Endothelial cell (in vitro differentiated cells): Measurements from ENCODE around the gene ATP6AP1. TPM values are rescaled to one million over a fixed set of nuclear protein-coding genes. Genes with fewer than 3 reads are reported as not detected.

Experiments used
- DNase-seq: peaks from one replicate; pipeline ENCODE4 v3.0.0; 2021; ENCODE audit warnings: low spot score
- H3K27ac Mint-ChIP-seq: one replicate; pipeline ENCODE4 v1.8.0; 2021; ENCODE audit warnings: mixed read lengths, inconsistent platforms; ENCODE audit not compliant: unreplicated experiment
- H3K27me3 Mint-ChIP-seq: one replicate; pipeline ENCODE4 v1.8.0; 2021; ENCODE audit warnings: mild to moderate bottlenecking, moderate library complexity, mixed read lengths, inconsistent platforms; ENCODE audit not compliant: unreplicated experiment
- H3K36me3 Mint-ChIP-seq: one replicate; pipeline ENCODE4 v1.8.0; 2021; ENCODE audit warnings: mild to moderate bottlenecking, low read depth, mixed read lengths, inconsistent platforms; ENCODE audit not compliant: unreplicated experiment
- H3K4me1 Mint-ChIP-seq: one replicate; pipeline ENCODE4 v1.8.0; 2021; ENCODE audit warnings: mild to moderate bottlenecking, mixed read lengths, inconsistent platforms; ENCODE audit not compliant: unreplicated experiment
- H3K4me3 Mint-ChIP-seq: one replicate; pipeline ENCODE4 v1.8.0; 2021; ENCODE audit warnings: mild to moderate bottlenecking, mixed read lengths, inconsistent platforms; ENCODE audit not compliant: unreplicated experiment
- H3K9me3 Mint-ChIP-seq: one replicate; pipeline ENCODE4 v1.8.0; 2021; ENCODE audit warnings: mixed read lengths, inconsistent platforms; ENCODE audit not compliant: unreplicated experiment
- total RNA-seq: library from RNA; stranded (reverse); fragmentation: NEBNext Ultra II Directional; extraction: Animal tissue kit (Norgen Biotek cat#: 25700); gene quantifications from one replicate; pipeline ENCODE4 v1.2.1, GENCODE V29; 2021; ENCODE audit not compliant: unreplicated experiment
- TF ChIP-seq, protein P1 (sequence below): fragments of 200-600 bp; sonication (generic); IDR thresholded peaks from one replicate; pipeline ENCODE4 v1.5.0; 2021; ENCODE audit warnings: antibody characterized with exemption; ENCODE audit not compliant: unreplicated experiment

ATP6AP1 gene
- total RNA-seq, 1 donor from 2014 or later, result 100 TPM

DNA sequence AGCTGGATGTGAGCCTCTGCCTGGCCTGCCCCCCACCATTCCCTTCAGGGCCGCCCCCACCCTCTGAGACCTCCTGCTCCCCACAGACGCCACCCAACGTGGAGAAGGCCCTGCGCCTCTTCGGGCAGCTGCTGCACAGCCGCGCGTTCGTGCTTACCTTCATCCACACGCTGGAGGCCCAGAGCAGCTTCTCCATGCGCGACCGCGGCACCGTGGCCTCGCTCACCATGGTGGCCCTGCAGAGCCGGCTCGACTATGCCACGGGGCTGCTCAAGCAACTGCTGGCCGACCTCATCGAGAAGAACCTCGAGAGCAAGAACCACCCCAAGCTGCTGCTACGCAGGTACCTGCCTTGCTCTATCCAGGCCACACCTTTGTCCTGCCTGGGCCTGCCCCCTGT, 39.7 kb downstream of the ATP6AP1 start:
- H3K4me1 Mint-ChIP-seq, result no peaks in the 10 kb centered on the region
- no peaks in the 10 kb centered on the region for H3K9me3 Mint-ChIP-seq
- peaks cover 1% of the 10 kb centered on the region for H3K27me3 Mint-ChIP-seq
- H3K4me3 Mint-ChIP-seq, result no peak overlapping the region
- DNase-seq, result no peak
- H3K27ac Mint-ChIP-seq, result no peak overlapping the region
- H3K36me3 Mint-ChIP-seq, result peaks cover under 1% of the 10 kb centered on the region
- TF ChIP-seq, protein P1, sequence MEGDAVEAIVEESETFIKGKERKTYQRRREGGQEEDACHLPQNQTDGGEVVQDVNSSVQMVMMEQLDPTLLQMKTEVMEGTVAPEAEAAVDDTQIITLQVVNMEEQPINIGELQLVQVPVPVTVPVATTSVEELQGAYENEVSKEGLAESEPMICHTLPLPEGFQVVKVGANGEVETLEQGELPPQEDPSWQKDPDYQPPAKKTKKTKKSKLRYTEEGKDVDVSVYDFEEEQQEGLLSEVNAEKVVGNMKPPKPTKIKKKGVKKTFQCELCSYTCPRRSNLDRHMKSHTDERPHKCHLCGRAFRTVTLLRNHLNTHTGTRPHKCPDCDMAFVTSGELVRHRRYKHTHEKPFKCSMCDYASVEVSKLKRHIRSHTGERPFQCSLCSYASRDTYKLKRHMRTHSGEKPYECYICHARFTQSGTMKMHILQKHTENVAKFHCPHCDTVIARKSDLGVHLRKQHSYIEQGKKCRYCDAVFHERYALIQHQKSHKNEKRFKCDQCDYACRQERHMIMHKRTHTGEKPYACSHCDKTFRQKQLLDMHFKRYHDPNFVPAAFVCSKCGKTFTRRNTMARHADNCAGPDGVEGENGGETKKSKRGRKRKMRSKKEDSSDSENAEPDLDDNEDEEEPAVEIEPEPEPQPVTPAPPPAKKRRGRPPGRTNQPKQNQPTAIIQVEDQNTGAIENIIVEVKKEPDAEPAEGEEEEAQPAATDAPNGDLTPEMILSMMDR, result no peak

DNA sequence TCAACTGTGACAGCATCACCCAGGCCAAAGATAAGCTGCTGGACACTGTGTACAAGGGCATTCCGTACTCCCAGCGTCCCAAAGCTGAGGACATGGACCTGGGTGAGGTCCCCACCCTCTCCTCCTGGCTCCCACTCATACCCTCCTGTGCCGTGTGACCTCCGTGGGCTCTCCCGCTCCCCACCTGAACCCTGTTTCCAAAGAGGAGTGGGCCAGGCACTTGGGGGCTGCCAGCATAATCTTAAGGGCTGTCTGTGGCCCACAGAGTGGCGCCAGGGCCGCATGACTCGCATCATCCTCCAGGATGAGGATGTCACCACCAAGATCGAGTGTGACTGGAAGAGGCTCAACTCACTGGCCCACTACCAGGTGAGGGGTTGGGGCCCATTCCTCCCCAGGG, 40.6 kb downstream of the ATP6AP1 start:
- peaks cover 4% of the 10 kb centered on the region for H3K36me3 Mint-ChIP-seq
- no peak overlapping the region for H3K4me3 Mint-ChIP-seq
- peaks cover 1% of the 10 kb centered on the region for H3K27me3 Mint-ChIP-seq
- TF ChIP-seq, protein P1, result no peak
- DNase-seq, result no peak
- no peaks in the 10 kb centered on the region for H3K4me1 Mint-ChIP-seq
- H3K9me3 Mint-ChIP-seq, result no peaks in the 10 kb centered on the region
- H3K27ac Mint-ChIP-seq, result no peak overlapping the region

DNA sequence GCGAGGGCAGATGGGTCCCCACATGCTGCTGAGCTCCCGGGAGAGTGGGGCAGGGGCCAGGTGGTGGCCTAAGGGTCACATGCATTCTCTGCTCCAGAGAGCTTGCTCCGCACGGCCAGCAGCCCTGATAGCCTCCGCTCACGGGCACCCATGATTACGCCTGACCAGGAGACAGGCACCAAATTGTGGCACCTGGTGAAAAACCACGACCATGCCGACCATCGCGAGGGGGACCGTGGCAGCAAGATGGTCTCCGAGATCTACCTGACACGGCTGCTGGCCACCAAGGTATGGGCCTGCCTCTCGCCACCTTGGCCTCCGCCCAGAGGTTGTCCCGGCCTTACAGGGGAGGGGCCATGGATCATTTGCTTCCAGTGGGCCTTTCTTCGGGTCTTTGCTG, 41.4 kb downstream of the ATP6AP1 start:
- no peak for DNase-seq
- TF ChIP-seq, protein P1, result no peak

DNA sequence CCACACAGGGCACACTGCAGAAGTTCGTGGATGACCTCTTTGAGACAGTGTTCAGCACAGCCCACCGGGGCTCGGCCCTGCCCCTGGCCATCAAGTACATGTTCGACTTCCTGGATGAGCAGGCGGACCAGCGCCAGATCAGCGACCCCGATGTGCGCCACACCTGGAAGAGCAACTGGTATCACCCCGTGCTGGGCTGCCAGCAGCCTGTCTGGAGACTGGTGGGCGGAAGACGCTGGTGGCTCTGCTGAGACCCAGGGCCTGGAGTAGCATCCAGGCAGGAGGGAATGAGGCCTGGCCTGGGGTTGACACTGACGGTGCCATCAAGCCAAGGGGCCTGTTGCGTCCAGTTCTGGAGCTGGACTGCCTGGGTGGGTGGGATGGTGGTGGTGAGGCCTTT, 42.0 kb downstream of the ATP6AP1 start:
- DNase-seq, result no peak
- no peak overlapping the region for H3K27ac Mint-ChIP-seq
- no peaks in the 10 kb centered on the region for H3K4me1 Mint-ChIP-seq
- TF ChIP-seq, protein P1, result no peak
- no peak overlapping the region for H3K4me3 Mint-ChIP-seq
- H3K27me3 Mint-ChIP-seq, result peaks cover 1% of the 10 kb centered on the region
- H3K9me3 Mint-ChIP-seq, result no peaks in the 10 kb centered on the region
- peaks cover 4% of the 10 kb centered on the region for H3K36me3 Mint-ChIP-seq

More for the DNA sequence above, 41.4 kb downstream of the ATP6AP1 start:
- Mint-ChIP-seq H3K27ac (no peak overlapping the region), H3K9me3 (no peaks in the 10 kb centered on the region), H3K27me3 (peaks cover 1% of the 10 kb centered on the region), H3K36me3 (peaks cover 4% of the 10 kb centered on the region), H3K4me1 (no peaks in the 10 kb centered on the region), H3K4me3 (no peak overlapping the region)

DNA sequence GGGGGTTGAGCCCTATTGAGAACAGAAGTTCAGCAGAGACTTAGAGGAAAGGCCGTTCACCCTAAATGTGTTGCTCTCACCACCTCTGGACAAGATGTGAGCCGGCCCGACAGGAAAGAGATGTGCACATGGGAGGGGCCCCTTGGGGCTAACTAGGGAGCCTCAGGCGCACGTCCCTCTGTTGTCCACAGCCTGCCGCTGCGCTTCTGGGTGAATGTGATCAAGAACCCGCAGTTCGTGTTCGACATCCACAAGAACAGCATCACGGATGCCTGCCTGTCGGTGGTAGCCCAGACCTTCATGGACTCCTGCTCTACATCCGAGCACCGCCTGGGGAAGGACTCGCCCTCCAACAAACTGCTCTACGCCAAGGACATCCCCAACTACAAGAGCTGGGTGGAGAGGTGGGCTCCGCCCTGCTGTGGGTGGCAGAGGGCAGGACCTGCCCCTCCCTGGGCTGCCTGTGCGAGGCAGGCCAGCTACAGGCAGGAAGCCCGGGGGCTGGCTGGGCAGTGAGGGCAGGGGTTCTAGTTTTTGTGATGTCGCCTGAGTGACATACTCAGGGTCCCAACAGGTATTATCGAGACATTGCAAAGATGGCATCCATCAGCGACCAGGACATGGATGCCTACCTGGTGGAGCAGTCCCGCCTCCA, 42.6 kb downstream of the ATP6AP1 start:
- DNase-seq, result no peak
- no peak overlapping the region for H3K4me3 Mint-ChIP-seq
- TF ChIP-seq, protein P1, result no peak
- H3K4me1 Mint-ChIP-seq, result no peaks in the 10 kb centered on the region
- peaks cover 4% of the 10 kb centered on the region for H3K36me3 Mint-ChIP-seq
- peaks cover 3% of the 10 kb centered on the region for H3K27me3 Mint-ChIP-seq
- H3K9me3 Mint-ChIP-seq, result no peaks in the 10 kb centered on the region
- H3K27ac Mint-ChIP-seq, result no peak overlapping the region
